ENCODE results near the gene MAIP1.

MAIP1 gene

GRCh38 chr2:199973703-199974102 is 18.3 kb downstream of the MAIP1 start:
- H2AK5ac ChIP-seq (ENCODE audit: low read depth, low read length): no peak overlapping the region
- H4K91ac ChIP-seq (ENCODE audit: low read depth, low read length, poor library complexity): no peak overlapping the region
- peaks cover 0 to 12% of the 10 kb centered on the region in 2 donors for H3K36me3 ChIP-seq (replicated peaks in 1 of 2; ENCODE audit: control insufficient read depth in 2 of 2, insufficient read depth in 2 of 2, low read length in 2 of 2)
- no peak overlapping the region for H3K27ac ChIP-seq (replicated peaks; ENCODE audit: low read length)
- no peaks in the 10 kb centered on the region for H3K27me3 ChIP-seq (ENCODE audit: control insufficient read depth in 3 of 3, insufficient read depth in 3 of 3, low read depth in 1 of 3, low read length in 3 of 3)
- H3K23ac ChIP-seq (ENCODE audit: low read depth, low read length, poor library complexity): no peak overlapping the region
- no peak overlapping the region for H3K4me3 ChIP-seq (ENCODE audit: low read length in 2 of 2)
- H2BK120ac ChIP-seq (ENCODE audit: low read depth, low read length): no peak overlapping the region
- H4K8ac ChIP-seq (ENCODE audit: low read depth, low read length): no peak overlapping the region
- H3K4me1 ChIP-seq (ENCODE audit: control insufficient read depth in 2 of 2, insufficient read depth in 1 of 2, low read depth in 1 of 2, low read length in 2 of 2): no peaks in the 10 kb centered on the region
- no peaks in the 10 kb centered on the region for H3K9me3 ChIP-seq (replicated peaks in 1 of 2; ENCODE audit: control insufficient read depth in 2 of 2, insufficient read depth in 1 of 2, low read depth in 1 of 2, low read length in 2 of 2)
- H2BK5ac ChIP-seq (ENCODE audit: low read length): no peak overlapping the region
- no peak overlapping the region for H2BK15ac ChIP-seq (ENCODE audit: low read length)
- H3K4ac ChIP-seq (ENCODE audit: low read length): no peak overlapping the region
- H3K14ac ChIP-seq (ENCODE audit: low read length): no peak overlapping the region
- no peak overlapping the region for H2BK12ac ChIP-seq (ENCODE audit: low read length)
- H3K79me1 ChIP-seq (ENCODE audit: low read depth, low read length): no peaks in the 10 kb centered on the region
- no peak overlapping the region for H2AFZ ChIP-seq (ENCODE audit: low read length)
- no peak for DNase-seq (ENCODE audit: low spot score)
- no peak overlapping the region for H3K9ac ChIP-seq (ENCODE audit: low read depth, low read length, poor library complexity)
- H3K18ac ChIP-seq (ENCODE audit: low read length): no peak overlapping the region
- WGBS, 2 donors (ENCODE audit: extremely low coverage in 2 of 2, insufficient read length in 2 of 2, insufficient replicate concordance in 1 of 2): no CpG with 5 or more reads among the region's 2 CpGs
- H3K4me2 ChIP-seq (ENCODE audit: insufficient read depth, low read length, poor library complexity, severe bottlenecking): no peak overlapping the region

- no peak overlapping the region for H3K27ac ChIP-seq (replicated peaks; ENCODE audit: low read length)
- no peak overlapping the region for H2BK120ac ChIP-seq (ENCODE audit: low read depth, low read length)
- no peak overlapping the region for H2AFZ ChIP-seq (ENCODE audit: low read length)
- H2BK12ac ChIP-seq (ENCODE audit: low read length): no peak overlapping the region
- H3K18ac ChIP-seq (ENCODE audit: low read length): no peak overlapping the region
- no peak overlapping the region for H4K91ac ChIP-seq (ENCODE audit: low read depth, low read length, poor library complexity)
- H3K4me1 ChIP-seq (ENCODE audit: control insufficient read depth in 2 of 2, insufficient read depth in 1 of 2, low read depth in 1 of 2, low read length in 2 of 2): peaks cover 2 to 4% of the 10 kb centered on the region in 2 donors
- no peak overlapping the region for H2AK5ac ChIP-seq (ENCODE audit: low read depth, low read length)
- no peak overlapping the region for H3K14ac ChIP-seq (ENCODE audit: low read length)
- no peak overlapping the region for H4K8ac ChIP-seq (ENCODE audit: low read depth, low read length)
- no peak overlapping the region for H2BK15ac ChIP-seq (ENCODE audit: low read length)
- H3K4ac ChIP-seq (ENCODE audit: low read length): no peak overlapping the region
- H3K4me3 ChIP-seq (ENCODE audit: low read length in 2 of 2): no peak overlapping the region
- no CpG with 5 or more reads among the region's 3 CpGs for WGBS, 2 donors (ENCODE audit: extremely low coverage in 2 of 2, insufficient read length in 2 of 2, insufficient replicate concordance in 1 of 2)
- DNase-seq (ENCODE audit: low spot score): no peak
- H3K9me3 ChIP-seq (replicated peaks in 1 of 2; ENCODE audit: control insufficient read depth in 2 of 2, insufficient read depth in 1 of 2, low read depth in 1 of 2, low read length in 2 of 2): no peaks in the 10 kb centered on the region
- H3K23ac ChIP-seq (ENCODE audit: low read depth, low read length, poor library complexity): no peak overlapping the region
- no peaks in the 10 kb centered on the region for H3K27me3 ChIP-seq (ENCODE audit: control insufficient read depth in 3 of 3, insufficient read depth in 3 of 3, low read depth in 1 of 3, low read length in 3 of 3)
- no peak overlapping the region for H2BK5ac ChIP-seq (ENCODE audit: low read length)
- no peak overlapping the region for H3K9ac ChIP-seq (ENCODE audit: low read depth, low read length, poor library complexity)
- no peak overlapping the region for H3K4me2 ChIP-seq (ENCODE audit: insufficient read depth, low read length, poor library complexity, severe bottlenecking)
- no peaks in the 10 kb centered on the region for H3K79me1 ChIP-seq (ENCODE audit: low read depth, low read length)
- H3K36me3 ChIP-seq (replicated peaks in 1 of 2; ENCODE audit: control insufficient read depth in 2 of 2, insufficient read depth in 2 of 2, low read length in 2 of 2): peaks cover 0 to 7% of the 10 kb centered on the region in 2 donors
Observed at GRCh38 chr2:199975273-199975895, 20.0 kb downstream of the MAIP1 start.

GRCh38 chr2:199977984-199978415 is 22.6 kb downstream of the MAIP1 start:
- no peak overlapping the region for H2BK5ac ChIP-seq (ENCODE audit: low read length)
- H3K4me2 ChIP-seq (ENCODE audit: insufficient read depth, low read length, poor library complexity, severe bottlenecking): no peak overlapping the region
- no peak overlapping the region for H3K4ac ChIP-seq (ENCODE audit: low read length)
- peaks cover 5 to 10% of the 10 kb centered on the region in 2 donors for H3K4me1 ChIP-seq (ENCODE audit: control insufficient read depth in 2 of 2, insufficient read depth in 1 of 2, low read depth in 1 of 2, low read length in 2 of 2)
- H2BK15ac ChIP-seq (ENCODE audit: low read length): no peak overlapping the region
- H3K4me3 ChIP-seq (ENCODE audit: low read length in 2 of 2): no peak overlapping the region
- H3K9ac ChIP-seq (ENCODE audit: low read depth, low read length, poor library complexity): no peak overlapping the region
- H3K14ac ChIP-seq (ENCODE audit: low read length): no peak overlapping the region
- H3K9me3 ChIP-seq (replicated peaks in 1 of 2; ENCODE audit: control insufficient read depth in 2 of 2, insufficient read depth in 1 of 2, low read depth in 1 of 2, low read length in 2 of 2): no peaks in the 10 kb centered on the region
- H2BK12ac ChIP-seq (ENCODE audit: low read length): no peak overlapping the region
- no peak overlapping the region for H3K23ac ChIP-seq (ENCODE audit: low read depth, low read length, poor library complexity)
- no peak overlapping the region for H4K8ac ChIP-seq (ENCODE audit: low read depth, low read length)
- DNase-seq (ENCODE audit: low spot score): no peak
- H4K91ac ChIP-seq (ENCODE audit: low read depth, low read length, poor library complexity): no peak overlapping the region
- H3K79me1 ChIP-seq (ENCODE audit: low read depth, low read length): no peaks in the 10 kb centered on the region
- H2AK5ac ChIP-seq (ENCODE audit: low read depth, low read length): no peak overlapping the region
- no peak overlapping the region for H3K18ac ChIP-seq (ENCODE audit: low read length)
- no peak overlapping the region for H3K27ac ChIP-seq (replicated peaks; ENCODE audit: low read length)
- peaks cover 0 to 3% of the 10 kb centered on the region in 2 donors for H3K36me3 ChIP-seq (replicated peaks in 1 of 2; ENCODE audit: control insufficient read depth in 2 of 2, insufficient read depth in 2 of 2, low read length in 2 of 2)
- no peak overlapping the region for H2BK120ac ChIP-seq (ENCODE audit: low read depth, low read length)
- no peak overlapping the region for H2AFZ ChIP-seq (ENCODE audit: low read length)
- H3K27me3 ChIP-seq (ENCODE audit: control insufficient read depth in 3 of 3, insufficient read depth in 3 of 3, low read depth in 1 of 3, low read length in 3 of 3): no peaks in the 10 kb centered on the region

- Histone ChIP-seq H3K36me3 (replicated peaks in 1 of 2; ENCODE audit: control insufficient read depth in 2 of 2, insufficient read depth in 2 of 2, low read length in 2 of 2) (peaks cover 0 to 3% of the 10 kb centered on the region in 2 donors), H2BK120ac (ENCODE audit: low read depth, low read length) (no peak overlapping the region), H3K23ac (ENCODE audit: low read depth, low read length, poor library complexity) (no peak overlapping the region), H3K9me3 (replicated peaks in 1 of 2; ENCODE audit: control insufficient read depth in 2 of 2, insufficient read depth in 1 of 2, low read depth in 1 of 2, low read length in 2 of 2) (no peaks in the 10 kb centered on the region), H3K9ac (ENCODE audit: low read depth, low read length, poor library complexity) (no peak overlapping the region), H4K91ac (ENCODE audit: low read depth, low read length, poor library complexity) (no peak overlapping the region), H3K27ac (replicated peaks; ENCODE audit: low read length) (no peak overlapping the region), H2BK5ac (ENCODE audit: low read length) (no peak overlapping the region), H2AFZ (ENCODE audit: low read length) (peak overlapping the region; percentile 48), H3K4me3 (ENCODE audit: low read length in 2 of 2) (no peak overlapping the region), H3K18ac (ENCODE audit: low read length) (no peak overlapping the region), H2BK12ac (ENCODE audit: low read length) (no peak overlapping the region), H3K79me1 (ENCODE audit: low read depth, low read length) (no peaks in the 10 kb centered on the region), H2AK5ac (ENCODE audit: low read depth, low read length) (no peak overlapping the region), H3K4me1 (ENCODE audit: control insufficient read depth in 2 of 2, insufficient read depth in 1 of 2, low read depth in 1 of 2, low read length in 2 of 2) (peaks cover 5 to 10% of the 10 kb centered on the region in 2 donors), H3K27me3 (ENCODE audit: control insufficient read depth in 3 of 3, insufficient read depth in 3 of 3, low read depth in 1 of 3, low read length in 3 of 3) (no peaks in the 10 kb centered on the region), H3K14ac (ENCODE audit: low read length) (no peak overlapping the region), H3K4me2 (ENCODE audit: insufficient read depth, low read length, poor library complexity, severe bottlenecking) (no peak overlapping the region), H3K4ac (ENCODE audit: low read length) (no peak overlapping the region), H2BK15ac (ENCODE audit: low read length) (no peak overlapping the region), H4K8ac (ENCODE audit: low read depth, low read length) (no peak overlapping the region)
- WGBS, 2 donors (ENCODE audit: extremely low coverage in 2 of 2, insufficient read length in 2 of 2, insufficient replicate concordance in 1 of 2): no CpG with 5 or more reads among the region's 5 CpGs
- no peak for DNase-seq (ENCODE audit: low spot score)
Observed at GRCh38 chr2:199979398-199979797, 24.0 kb downstream of the MAIP1 start.

Data from neuronal stem cell (in vitro differentiated cells).